OCI-LY3 (cell line): ENCODE measurements around the gene LGALS16.

Experiments
- EZH2phosphoT487 ChIP-seq: fragments of 200-600 bp; shearing (Covaris generic); IDR thresholded peaks from 2 replicates; pipeline ENCODE4 v1.6.1; 2018; ENCODE audit warnings: antibody characterized with exemption, mixed run types, low read depth
- TF ChIP-seq, protein P1 (sequence below): fragments of 200-600, 300-600 bp; sonication (generic); IDR thresholded peaks from 2 replicates; pipeline ENCODE4 v1.5.1; 2014; ENCODE audit warnings: antibody characterized with exemption, low read length, low read depth

DNA sequence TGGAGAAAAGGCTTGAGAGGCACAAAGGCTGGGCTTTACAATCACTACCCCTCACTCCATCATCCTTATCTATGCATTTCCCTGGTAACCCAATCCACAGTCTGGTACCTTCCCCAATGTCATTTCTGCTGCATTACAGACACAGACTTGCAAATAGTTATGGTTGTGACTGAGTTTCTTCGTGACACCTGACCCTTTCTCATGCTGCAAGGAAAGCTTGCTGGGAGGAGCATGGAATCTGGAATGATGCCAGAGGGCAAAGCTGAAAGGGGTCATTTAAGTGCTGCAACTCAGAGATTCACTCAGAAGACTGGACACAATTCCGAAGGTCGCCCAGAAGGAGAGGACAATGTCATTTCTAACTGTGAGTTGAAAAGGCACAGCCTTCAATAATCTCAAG lies at the start of gene LGALS16:
- TF ChIP-seq, protein P1, sequence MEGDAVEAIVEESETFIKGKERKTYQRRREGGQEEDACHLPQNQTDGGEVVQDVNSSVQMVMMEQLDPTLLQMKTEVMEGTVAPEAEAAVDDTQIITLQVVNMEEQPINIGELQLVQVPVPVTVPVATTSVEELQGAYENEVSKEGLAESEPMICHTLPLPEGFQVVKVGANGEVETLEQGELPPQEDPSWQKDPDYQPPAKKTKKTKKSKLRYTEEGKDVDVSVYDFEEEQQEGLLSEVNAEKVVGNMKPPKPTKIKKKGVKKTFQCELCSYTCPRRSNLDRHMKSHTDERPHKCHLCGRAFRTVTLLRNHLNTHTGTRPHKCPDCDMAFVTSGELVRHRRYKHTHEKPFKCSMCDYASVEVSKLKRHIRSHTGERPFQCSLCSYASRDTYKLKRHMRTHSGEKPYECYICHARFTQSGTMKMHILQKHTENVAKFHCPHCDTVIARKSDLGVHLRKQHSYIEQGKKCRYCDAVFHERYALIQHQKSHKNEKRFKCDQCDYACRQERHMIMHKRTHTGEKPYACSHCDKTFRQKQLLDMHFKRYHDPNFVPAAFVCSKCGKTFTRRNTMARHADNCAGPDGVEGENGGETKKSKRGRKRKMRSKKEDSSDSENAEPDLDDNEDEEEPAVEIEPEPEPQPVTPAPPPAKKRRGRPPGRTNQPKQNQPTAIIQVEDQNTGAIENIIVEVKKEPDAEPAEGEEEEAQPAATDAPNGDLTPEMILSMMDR = no peak
- TF ChIP-seq EZH2phosphoT487 = no peak
